ENCODE results near the gene GPSM3. TPM values are rescaled to one million over a fixed set of nuclear protein-coding genes. Genes with fewer than 3 reads are reported as not detected.
A peak's percentile ranks its signal among the peaks of the same experiment; 100 is the strongest.

Gene GPSM3
- total and polyA plus RNA-seq, 2 experiments from 2014 or later: 4.7 to 5.9 TPM

- peak overlapping the region; percentile 64 for H3K4me3 ChIP-seq
- no peaks in the 10 kb centered on the region for H3K27me3 ChIP-seq (ENCODE audit: insufficient read depth)
- no peak overlapping the region for H2AFZ ChIP-seq
- H3K4me2 ChIP-seq: peak overlapping the region; percentile 89
- H3K27ac ChIP-seq (ENCODE audit: low read depth): peak overlapping the region; percentile 87
- peaks cover 6% of the 10 kb centered on the region; the same call in 1 of the 2 replicates for H3K79me2 ChIP-seq (replicated peaks; ENCODE audit: insufficient read depth)
- Mint-ChIP-seq H3K4me1 (peaks cover 20% of the 10 kb centered on the region), H3K9me3 (no peaks in the 10 kb centered on the region), H3K4me3 (no peak overlapping the region; the same call in 2 of the 3 replicates), H3K27ac (peak overlapping the region; percentile 81), H3K36me3 (ENCODE audit: low read depth) (peaks cover 68% of the 10 kb centered on the region), H3K27me3 (ENCODE audit: insufficient read depth, low read depth, poor library complexity) (peaks cover 10% of the 10 kb centered on the region)
- ATAC-seq: peak; percentile 53
- H3F3A ChIP-seq (replicated peaks; ENCODE audit: low read depth): peaks cover 12% of the 10 kb centered on the region
- peaks cover 12% of the 10 kb centered on the region for H3K4me1 ChIP-seq (ENCODE audit: insufficient read depth)
- peaks cover 9% of the 10 kb centered on the region; the same call in 1 of the 2 replicates for H4K20me1 ChIP-seq (replicated peaks; ENCODE audit: insufficient read depth)
- no peaks in the 10 kb centered on the region; the same call in 1 of the 2 replicates for H3K36me3 ChIP-seq (ENCODE audit: insufficient read depth)
- peak; percentile 75 for DNase-seq (ENCODE audit: low spot score)
- TF ChIP-seq JUNB (IDR thresholded peaks at IDR 0.05; ENCODE audit: unreplicated experiment) (no peak), REST (IDR thresholded peaks at IDR 0.05; ENCODE audit: unreplicated experiment) (no peak), ZNF462 (CRISPR knock-in tag; IDR thresholded peaks at IDR 0.05) (no peak), CTCF (conservative IDR thresholded peaks at IDR 0.05; ENCODE audit: low read depth in 2 of 2) (no peak), ETS1 (IDR thresholded peaks at IDR 0.05) (no peak)
- no peaks in the 10 kb centered on the region for H3K9me2 ChIP-seq (ENCODE audit: insufficient read depth)
These were observed 25.2 kb downstream of the GPSM3 start for GRCh38 chr6:32167154-32167760.
